HepG2 (cell line): ENCODE data around the gene SNRNP48. TPM values are rescaled to one million over a fixed set of nuclear protein-coding genes. Genes with fewer than 3 reads are reported as not detected.

Experiments used
- CENPT ChIP-seq: sonication (generic); formaldehyde crosslinking; IDR thresholded peaks from 2 replicates; pipeline ENCODE4 v1.8.0; 2022; ENCODE audit warnings: low read depth, mild to moderate bottlenecking, moderate library complexity, missing genetic modification reagents
- DNMT3B ChIP-seq: conservative IDR thresholded peaks from 2 replicates; pipeline ENCODE4 v1.6.1; 2016; ENCODE audit warnings: missing biosample characterization, control low read depth
- DPF2 ChIP-seq: sonication (generic); formaldehyde crosslinking; IDR thresholded peaks from 2 replicates; pipeline ENCODE4 v1.4.0; 2020; ENCODE audit warnings: mild to moderate bottlenecking, low read depth, missing genetic modification reagents, borderline replicate concordance
- E2F5 ChIP-seq: sonication (generic); formaldehyde crosslinking; conservative IDR thresholded peaks from 2 replicates; pipeline ENCODE4 v1.4.0; 2020; ENCODE audit warnings: missing genetic modification reagents
- NAIF1 ChIP-seq: sonication (generic); formaldehyde crosslinking; IDR thresholded peaks from 2 replicates; pipeline ENCODE4 v1.5.0; 2020; ENCODE audit warnings: mild to moderate bottlenecking, missing genetic modification reagents, borderline replicate concordance
- PAF1 ChIP-seq: IDR thresholded peaks from 2 replicates; pipeline ENCODE4 v1.6.1; 2016; ENCODE audit warnings: missing genetic modification reagents, missing compliant biosample characterization
- SAFB2 ChIP-seq: sonication (generic); formaldehyde crosslinking; IDR thresholded peaks from 2 replicates; pipeline ENCODE4 v1.5.1; 2020; ENCODE audit warnings: missing genetic modification reagents, low read depth, mild to moderate bottlenecking, borderline replicate concordance
- SYNCRIP ChIP-seq: fragments of 200-400 bp; formaldehyde crosslinking; IDR thresholded peaks from 2 replicates; pipeline ENCODE4 v1.6.1; 2018; ENCODE audit warnings: mild to moderate bottlenecking, low read depth, low read length; ENCODE audit not compliant: insufficient read depth
- TBL1XR1 ChIP-seq: fragments of 150-350 bp; IDR thresholded peaks from 2 replicates; pipeline ENCODE4 v1.6.1; 2014; ENCODE audit warnings: borderline replicate concordance, low read length; ENCODE audit not compliant: partially characterized antibody
- TOE1 ChIP-seq: sonication (generic); formaldehyde crosslinking; IDR thresholded peaks from 2 replicates; pipeline ENCODE4 v1.4.0; 2020; ENCODE audit warnings: mild to moderate bottlenecking, missing genetic modification reagents
- ZBTB26 ChIP-seq: IDR thresholded peaks from 2 replicates; pipeline ENCODE4 v1.6.1; 2016; ENCODE audit warnings: missing compliant biosample characterization, missing genetic modification reagents, borderline replicate concordance
- ZFP1 ChIP-seq: IDR thresholded peaks from 2 replicates; pipeline ENCODE4 v1.6.1; 2016
- ZNF562 ChIP-seq: sonication (generic); formaldehyde crosslinking; IDR thresholded peaks from 2 replicates; pipeline ENCODE4 v1.8.0; 2022; ENCODE audit warnings: missing genetic modification reagents, borderline replicate concordance
- ZNF607 ChIP-seq: sonication (generic); formaldehyde crosslinking; IDR thresholded peaks from 2 replicates; pipeline ENCODE4 v1.5.1; 2020; ENCODE audit warnings: missing genetic modification reagents, mild to moderate bottlenecking, borderline replicate concordance
- ZNF652 ChIP-seq: IDR thresholded peaks from 2 replicates; pipeline ENCODE4 v1.6.1; 2016; ENCODE audit warnings: low read depth, borderline replicate concordance
- ZSCAN31 ChIP-seq: sonication (generic); formaldehyde crosslinking; IDR thresholded peaks from 2 replicates; pipeline ENCODE4 v1.5.0; 2020; ENCODE audit warnings: low read depth, mild to moderate bottlenecking, missing genetic modification reagents
- polyA plus RNA-seq, 8 experiments: library from polyadenylated mRNA; depleted of rRNA in 3 of 8; stranded (reverse) in 7 of 8; unstranded in 1 of 8; fragments of >200 nt; fragmentation: Illumina TruSeq in 4 of 8; extraction: Trizol in 4 of 8; gene quantifications; 2 replicates each; pipeline versions ENCODE4 v1.2.1 to v1.2.3, GENCODE V29; 2011 to 2016; ENCODE audit warnings: low read depth in 4 of 8, missing spikeins in 1 of 8, mixed read lengths in 1 of 8; ENCODE audit not compliant: insufficient read depth in 1 of 8
- total RNA-seq, 5 experiments: library from RNA; depleted of rRNA; stranded (reverse); fragments of >200 nt; fragmentation: Illumina TruSeq; extraction: Trizol; gene quantifications; 2 replicates each; pipeline ENCODE4 v1.2.3, GENCODE V29; 2016; ENCODE audit warnings: low read depth in 1 of 5
- TF ChIP-seq, protein P1 (sequence below): sonication (generic); formaldehyde crosslinking; IDR thresholded peaks from 2 replicates; pipeline ENCODE4 v1.4.0; 2020; ENCODE audit warnings: mild to moderate bottlenecking, missing genetic modification reagents, borderline replicate concordance
- TF ChIP-seq, protein P2 (sequence below): sonication (generic); formaldehyde crosslinking; IDR thresholded peaks from 2 replicates; pipeline ENCODE4 v1.4.0; 2020; ENCODE audit warnings: missing genetic modification reagents, mild to moderate bottlenecking, borderline replicate concordance
- TF ChIP-seq, protein P3 (sequence below): sonication (generic); formaldehyde crosslinking; conservative IDR thresholded peaks from 2 replicates; pipeline ENCODE4 v1.5.0; 2020; ENCODE audit warnings: missing genetic modification reagents

SNRNP48 gene
- total and polyA plus RNA-seq, 2 of the 13 experiments (the other 11 are each of a cell fraction or from before 2014, with no cell fraction given) = 17.5 to 47.5 TPM

GRCh38 chr6:7589949-7590917 lies at the start of gene SNRNP48 (continued):
- TF ChIP-seq DNMT3B (CRISPR knock-in tag) = no peak
- TF ChIP-seq, protein P1, sequence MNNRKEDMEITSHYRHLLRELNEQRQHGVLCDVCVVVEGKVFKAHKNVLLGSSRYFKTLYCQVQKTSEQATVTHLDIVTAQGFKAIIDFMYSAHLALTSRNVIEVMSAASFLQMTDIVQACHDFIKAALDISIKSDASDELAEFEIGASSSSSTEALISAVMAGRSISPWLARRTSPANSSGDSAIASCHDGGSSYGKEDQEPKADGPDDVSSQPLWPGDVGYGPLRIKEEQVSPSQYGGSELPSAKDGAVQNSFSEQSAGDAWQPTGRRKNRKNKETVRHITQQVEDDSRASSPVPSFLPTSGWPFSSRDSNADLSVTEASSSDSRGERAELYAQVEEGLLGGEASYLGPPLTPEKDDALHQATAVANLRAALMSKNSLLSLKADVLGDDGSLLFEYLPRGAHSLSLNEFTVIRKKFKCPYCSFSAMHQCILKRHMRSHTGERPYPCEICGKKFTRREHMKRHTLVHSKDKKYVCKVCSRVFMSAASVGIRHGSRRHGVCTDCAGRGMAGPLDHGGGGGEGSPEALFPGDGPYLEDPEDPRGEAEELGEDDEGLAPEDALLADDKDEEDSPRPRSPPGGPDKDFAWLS (CRISPR knock-in tag) = 0 out of 2 replicates have a peak, but pooled peaks have one; percentile 42
- TF ChIP-seq ZSCAN31 = peak; percentile 76; the same call in 1 of the 2 replicates
- TF ChIP-seq NAIF1 (CRISPR knock-in tag) = peak; percentile 84
- no peak for TF ChIP-seq CENPT (CRISPR knock-in tag)
- TF ChIP-seq ZNF652 = no peak; the same call in 1 of the 2 replicates
- TF ChIP-seq SAFB2 = peak; percentile 81
- TF ChIP-seq ZNF562 (CRISPR knock-in tag) = no peak
- peak; percentile 17; the same call in 1 of the 2 replicates for TF ChIP-seq ZFP1 (CRISPR knock-in tag)
- no peak for TF ChIP-seq SYNCRIP
- TF ChIP-seq, protein P2, sequence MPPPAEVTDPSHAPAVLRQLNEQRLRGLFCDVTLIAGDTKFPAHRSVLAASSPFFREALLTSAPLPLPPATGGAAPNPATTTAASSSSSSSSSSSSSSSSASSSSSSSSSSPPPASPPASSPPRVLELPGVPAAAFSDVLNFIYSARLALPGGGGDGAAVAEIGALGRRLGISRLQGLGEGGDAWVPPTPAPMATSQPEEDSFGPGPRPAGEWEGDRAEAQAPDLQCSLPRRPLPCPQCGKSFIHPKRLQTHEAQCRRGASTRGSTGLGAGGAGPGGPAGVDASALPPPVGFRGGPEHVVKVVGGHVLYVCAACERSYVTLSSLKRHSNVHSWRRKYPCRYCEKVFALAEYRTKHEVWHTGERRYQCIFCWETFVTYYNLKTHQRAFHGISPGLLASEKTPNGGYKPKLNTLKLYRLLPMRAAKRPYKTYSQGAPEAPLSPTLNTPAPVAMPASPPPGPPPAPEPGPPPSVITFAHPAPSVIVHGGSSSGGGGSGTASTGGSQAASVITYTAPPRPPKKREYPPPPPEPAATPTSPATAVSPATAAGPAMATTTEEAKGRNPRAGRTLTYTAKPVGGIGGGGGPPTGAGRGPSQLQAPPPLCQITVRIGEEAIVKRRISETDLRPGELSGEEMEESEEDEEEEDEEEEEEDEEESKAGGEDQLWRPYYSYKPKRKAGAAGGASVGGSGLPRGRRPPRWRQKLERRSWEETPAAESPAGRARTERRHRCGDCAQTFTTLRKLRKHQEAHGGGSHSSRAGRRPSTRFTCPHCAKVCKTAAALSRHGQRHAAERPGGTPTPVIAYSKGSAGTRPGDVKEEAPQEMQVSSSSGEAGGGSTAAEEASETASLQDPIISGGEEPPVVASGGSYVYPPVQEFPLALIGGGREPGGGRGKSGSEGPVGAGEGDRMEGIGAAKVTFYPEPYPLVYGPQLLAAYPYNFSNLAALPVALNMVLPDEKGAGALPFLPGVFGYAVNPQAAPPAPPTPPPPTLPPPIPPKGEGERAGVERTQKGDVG (CRISPR knock-in tag) = peak; percentile 52; the same call in 1 of the 2 replicates
- TF ChIP-seq DPF2 (CRISPR knock-in tag) = peak; percentile 48; the same call in 1 of the 2 replicates
- TF ChIP-seq PAF1 (CRISPR knock-in tag) = no peak
- TF ChIP-seq TBL1XR1 = no peak
- peak; percentile 69; the same call in 1 of the 2 replicates for TF ChIP-seq ZNF607
- TF ChIP-seq TOE1 = peak; percentile 92; the same call in 1 of the 2 replicates
- peak; percentile 79 for TF ChIP-seq E2F5 (CRISPR knock-in tag)
- TF ChIP-seq ZBTB26 (CRISPR knock-in tag) = peak; percentile 84
- TF ChIP-seq, protein P3, sequence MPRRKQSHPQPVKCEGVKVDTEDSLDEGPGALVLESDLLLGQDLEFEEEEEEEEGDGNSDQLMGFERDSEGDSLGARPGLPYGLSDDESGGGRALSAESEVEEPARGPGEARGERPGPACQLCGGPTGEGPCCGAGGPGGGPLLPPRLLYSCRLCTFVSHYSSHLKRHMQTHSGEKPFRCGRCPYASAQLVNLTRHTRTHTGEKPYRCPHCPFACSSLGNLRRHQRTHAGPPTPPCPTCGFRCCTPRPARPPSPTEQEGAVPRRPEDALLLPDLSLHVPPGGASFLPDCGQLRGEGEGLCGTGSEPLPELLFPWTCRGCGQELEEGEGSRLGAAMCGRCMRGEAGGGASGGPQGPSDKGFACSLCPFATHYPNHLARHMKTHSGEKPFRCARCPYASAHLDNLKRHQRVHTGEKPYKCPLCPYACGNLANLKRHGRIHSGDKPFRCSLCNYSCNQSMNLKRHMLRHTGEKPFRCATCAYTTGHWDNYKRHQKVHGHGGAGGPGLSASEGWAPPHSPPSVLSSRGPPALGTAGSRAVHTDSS (CRISPR knock-in tag) = no peak
